Spleen (tissue), 7 donors: ENCODE results near the gene KCNJ14.

Experiments used
- POLR2A ChIP-seq, 3 donors: fragments of 450-650 bp; IDR thresholded peaks; one replicate each; pipeline ENCODE4 v1.5.1; 2017; ENCODE audit warnings: antibody characterized with exemption in 3 of 3, mild to moderate bottlenecking in 1 of 3
- POLR2AphosphoS5 ChIP-seq, 3 donors: sonication (generic); formaldehyde crosslinking; IDR thresholded peaks; one replicate each; pipeline ENCODE4 v1.5.1; 2017; ENCODE audit warnings: antibody characterized with exemption in 3 of 3
- TF ChIP-seq, protein P1 (sequence below), 11 experiments: fragments of 200-600 bp in 7 of 11; fragments of 450-650 bp in 4 of 11; sonication (generic) in 4 of 11; IDR thresholded peaks in 8 of 11; conservative IDR thresholded peaks in 3 of 11; 1 replicate in 7 of 11; 2 replicates in 4 of 11; pipeline versions ENCODE4 v1.4.0 to v1.8.0; 2016 to 2021; ENCODE audit warnings: antibody characterized with exemption in 11 of 11, inconsistent platforms in 4 of 11, mild to moderate bottlenecking in 1 of 11
- donor health status: DM: no; HTN: no; CAD: no; lungs with moderate emphysema.
- donor health status: DM: no; HTN: no; CAD: no.
- donor health status: DM: no; HTN: no; CAD: no.

DNA sequence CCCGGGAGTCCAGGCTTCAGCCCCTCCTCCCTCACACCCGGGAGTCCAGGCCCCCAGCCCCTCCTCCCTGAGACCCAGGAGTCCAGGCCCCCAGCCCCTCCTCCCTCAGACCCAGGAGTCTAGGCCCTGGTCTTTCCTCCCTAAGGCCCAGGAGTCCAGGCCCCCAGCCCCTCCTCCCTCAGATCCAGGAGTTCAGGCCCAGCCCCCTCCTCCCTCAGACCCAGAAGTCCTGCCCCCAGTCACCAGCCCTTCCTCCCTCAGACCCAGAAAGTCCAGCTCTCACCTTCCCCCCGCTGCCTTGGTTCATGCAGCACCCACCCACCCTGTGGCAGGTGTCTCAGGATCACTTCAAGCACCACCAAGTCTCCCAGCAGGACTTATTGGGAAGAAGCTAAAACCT is 27.9 kb downstream of the KCNJ14 start:
- TF ChIP-seq, protein P1, sequence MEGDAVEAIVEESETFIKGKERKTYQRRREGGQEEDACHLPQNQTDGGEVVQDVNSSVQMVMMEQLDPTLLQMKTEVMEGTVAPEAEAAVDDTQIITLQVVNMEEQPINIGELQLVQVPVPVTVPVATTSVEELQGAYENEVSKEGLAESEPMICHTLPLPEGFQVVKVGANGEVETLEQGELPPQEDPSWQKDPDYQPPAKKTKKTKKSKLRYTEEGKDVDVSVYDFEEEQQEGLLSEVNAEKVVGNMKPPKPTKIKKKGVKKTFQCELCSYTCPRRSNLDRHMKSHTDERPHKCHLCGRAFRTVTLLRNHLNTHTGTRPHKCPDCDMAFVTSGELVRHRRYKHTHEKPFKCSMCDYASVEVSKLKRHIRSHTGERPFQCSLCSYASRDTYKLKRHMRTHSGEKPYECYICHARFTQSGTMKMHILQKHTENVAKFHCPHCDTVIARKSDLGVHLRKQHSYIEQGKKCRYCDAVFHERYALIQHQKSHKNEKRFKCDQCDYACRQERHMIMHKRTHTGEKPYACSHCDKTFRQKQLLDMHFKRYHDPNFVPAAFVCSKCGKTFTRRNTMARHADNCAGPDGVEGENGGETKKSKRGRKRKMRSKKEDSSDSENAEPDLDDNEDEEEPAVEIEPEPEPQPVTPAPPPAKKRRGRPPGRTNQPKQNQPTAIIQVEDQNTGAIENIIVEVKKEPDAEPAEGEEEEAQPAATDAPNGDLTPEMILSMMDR (IDR thresholded peaks at IDR 0.05 in 8 of 11, conservative IDR thresholded peaks at IDR 0.05 in 3 of 11) = no peak
- TF ChIP-seq POLR2A (IDR thresholded peaks at IDR 0.05) = no peak
- no peak for TF ChIP-seq POLR2AphosphoS5 (IDR thresholded peaks at IDR 0.05)
